ENCODE data around the gene SOD3. TPM values are rescaled to one million over a fixed set of nuclear protein-coding genes. Genes with fewer than 3 reads are reported as not detected.

Gene SOD3
- total RNA-seq: not detected
- not detected for polyA plus RNA-seq

GRCh38 chr4:24794916-24795665 is at the start of gene SOD3:
Gene SOD3, plus strand, starts transcription at chr4:24795573. Its CDS starts 3,949 bp downstream, at chr4:24799522.
- H3K9me3 ChIP-seq (ENCODE audit: control insufficient read depth in 2 of 2, low read length in 2 of 2): no peaks in the 10 kb centered on the region
- Mint-ChIP-seq H3K4me3 (no peak within 1 kb of the TSS), H3K27me3 (peaks cover 25% of the 10 kb centered on the region)

GRCh38 chr4:24747234-24747975 is 48.0 kb upstream of the SOD3 start:
- no peak overlapping the region for H3K27ac Mint-ChIP-seq
- no peaks in the 10 kb centered on the region for H3K4me1 ChIP-seq (ENCODE audit: control insufficient read depth, insufficient read depth, low read length, poor library complexity, severe bottlenecking)
- no peak for ATAC-seq (ENCODE audit: low read depth in 2 of 2)

More at GRCh38 chr4:24794916-24795665, at the start of gene SOD3:
- no peaks in the 10 kb centered on the region for H3K27me3 ChIP-seq (ENCODE audit: control insufficient read depth, insufficient read depth, low read length)
- DNase-seq (no peak), ATAC-seq (ENCODE audit: low read depth in 2 of 2) (no peak)
- H3K4me1 Mint-ChIP-seq: no peaks in the 10 kb centered on the region
- no peak within 1 kb of the TSS for H3K27ac ChIP-seq (ENCODE audit: insufficient read depth, low read length, poor library complexity, severe bottlenecking)
- no peak within 1 kb of the TSS for H3K27ac Mint-ChIP-seq
- no peaks in the 10 kb centered on the region for H3K36me3 Mint-ChIP-seq
- H3K36me3 ChIP-seq (ENCODE audit: control insufficient read depth, insufficient read depth, low read length): no peaks in the 10 kb centered on the region
- H3K4me1 ChIP-seq (ENCODE audit: control insufficient read depth, insufficient read depth, low read length, poor library complexity, severe bottlenecking): no peaks in the 10 kb centered on the region
- H3K4me3 ChIP-seq (ENCODE audit: low read depth, low read length): no peak within 1 kb of the TSS
- H3K9me3 Mint-ChIP-seq: peaks cover 0 to 14% (median 0%) of the 10 kb centered on the region in 7 donors

GRCh38 chr4:24748023-24748422 is 47.4 kb upstream of the SOD3 start:
- H3K9me3 Mint-ChIP-seq: peaks cover 0 to 7% (median 0%) of the 10 kb centered on the region in 7 donors
- H3K36me3 Mint-ChIP-seq: peaks cover 3% of the 10 kb centered on the region
- ATAC-seq (ENCODE audit: low read depth in 2 of 2): no peak
- peaks cover 4% of the 10 kb centered on the region for H3K27me3 Mint-ChIP-seq
- no peaks in the 10 kb centered on the region for H3K4me1 Mint-ChIP-seq
- H3K27ac ChIP-seq (ENCODE audit: insufficient read depth, low read length, poor library complexity, severe bottlenecking): no peak overlapping the region
- no peaks in the 10 kb centered on the region for H3K9me3 ChIP-seq (ENCODE audit: control insufficient read depth in 2 of 2, low read length in 2 of 2)
- no peak overlapping the region for H3K4me3 Mint-ChIP-seq
- no peak overlapping the region for H3K27ac Mint-ChIP-seq
- H3K4me1 ChIP-seq (ENCODE audit: control insufficient read depth, insufficient read depth, low read length, poor library complexity, severe bottlenecking): no peaks in the 10 kb centered on the region
- no peak overlapping the region for H3K4me3 ChIP-seq (ENCODE audit: low read depth, low read length)
- DNase-seq: no peak
- no peaks in the 10 kb centered on the region for H3K36me3 ChIP-seq (ENCODE audit: control insufficient read depth, insufficient read depth, low read length)
- H3K27me3 ChIP-seq (ENCODE audit: control insufficient read depth, insufficient read depth, low read length): no peaks in the 10 kb centered on the region

More at GRCh38 chr4:24747234-24747975, 48.0 kb upstream of the SOD3 start:
- peaks cover 4% of the 10 kb centered on the region for H3K27me3 Mint-ChIP-seq
- DNase-seq: no peak
- H3K9me3 ChIP-seq (ENCODE audit: control insufficient read depth in 2 of 2, low read length in 2 of 2): no peaks in the 10 kb centered on the region
- H3K27me3 ChIP-seq (ENCODE audit: control insufficient read depth, insufficient read depth, low read length): no peaks in the 10 kb centered on the region
- H3K36me3 Mint-ChIP-seq: peaks cover 3% of the 10 kb centered on the region
- no peak overlapping the region for H3K4me3 Mint-ChIP-seq
- no peak overlapping the region for H3K27ac ChIP-seq (ENCODE audit: insufficient read depth, low read length, poor library complexity, severe bottlenecking)
- peaks cover 0 to 9% (median 0%) of the 10 kb centered on the region in 7 donors for H3K9me3 Mint-ChIP-seq
- H3K36me3 ChIP-seq (ENCODE audit: control insufficient read depth, insufficient read depth, low read length): no peaks in the 10 kb centered on the region
- no peak overlapping the region for H3K4me3 ChIP-seq (ENCODE audit: low read depth, low read length)
- no peaks in the 10 kb centered on the region for H3K4me1 Mint-ChIP-seq

GRCh38 chr4:24748758-24749350 is 46.5 kb upstream of the SOD3 start:
- Histone ChIP-seq H3K4me3 (ENCODE audit: low read depth, low read length) (no peak overlapping the region), H3K9me3 (ENCODE audit: control insufficient read depth in 2 of 2, low read length in 2 of 2) (no peaks in the 10 kb centered on the region), H3K4me1 (ENCODE audit: control insufficient read depth, insufficient read depth, low read length, poor library complexity, severe bottlenecking) (no peaks in the 10 kb centered on the region), H3K36me3 (ENCODE audit: control insufficient read depth, insufficient read depth, low read length) (no peaks in the 10 kb centered on the region), H3K27me3 (ENCODE audit: control insufficient read depth, insufficient read depth, low read length) (no peaks in the 10 kb centered on the region), H3K27ac (ENCODE audit: insufficient read depth, low read length, poor library complexity, severe bottlenecking) (no peak overlapping the region)
- no peak overlapping the region for H3K4me3 Mint-ChIP-seq
- H3K27me3 Mint-ChIP-seq: peaks cover 3% of the 10 kb centered on the region
- peaks cover 3% of the 10 kb centered on the region for H3K36me3 Mint-ChIP-seq
- H3K27ac Mint-ChIP-seq: no peak overlapping the region
- no peak for DNase-seq
- peaks cover 0 to 8% (median 0%) of the 10 kb centered on the region in 7 donors for H3K9me3 Mint-ChIP-seq
- no peaks in the 10 kb centered on the region for H3K4me1 Mint-ChIP-seq
- no peak for ATAC-seq (ENCODE audit: low read depth in 2 of 2)

GRCh38 chr4:24750106-24750505 is 45.3 kb upstream of the SOD3 start:
- Mint-ChIP-seq H3K4me1 (no peaks in the 10 kb centered on the region), H3K36me3 (peaks cover 3% of the 10 kb centered on the region), H3K27me3 (no peaks in the 10 kb centered on the region)

GRCh38 chr4:24751926-24752539 is 43.3 kb upstream of the SOD3 start:
- H3K4me1 Mint-ChIP-seq: no peaks in the 10 kb centered on the region

More at GRCh38 chr4:24750106-24750505, 45.3 kb upstream of the SOD3 start:
- Mint-ChIP-seq H3K4me3 (no peak overlapping the region), H3K9me3 (peaks cover 0 to 8% (median 0%) of the 10 kb centered on the region in 7 donors), H3K27ac (no peak overlapping the region)
- Histone ChIP-seq H3K4me3 (ENCODE audit: low read depth, low read length) (no peak overlapping the region), H3K4me1 (ENCODE audit: control insufficient read depth, insufficient read depth, low read length, poor library complexity, severe bottlenecking) (no peaks in the 10 kb centered on the region), H3K27ac (ENCODE audit: insufficient read depth, low read length, poor library complexity, severe bottlenecking) (no peak overlapping the region), H3K36me3 (ENCODE audit: control insufficient read depth, insufficient read depth, low read length) (no peaks in the 10 kb centered on the region), H3K9me3 (ENCODE audit: control insufficient read depth in 2 of 2, low read length in 2 of 2) (no peaks in the 10 kb centered on the region), H3K27me3 (ENCODE audit: control insufficient read depth, insufficient read depth, low read length) (no peaks in the 10 kb centered on the region)
- DNase-seq (no peak), ATAC-seq (ENCODE audit: low read depth in 2 of 2) (no peak)

GRCh38 chr4:24753519-24753918 is 41.9 kb upstream of the SOD3 start:
- no peaks in the 10 kb centered on the region for H3K4me1 ChIP-seq (ENCODE audit: control insufficient read depth, insufficient read depth, low read length, poor library complexity, severe bottlenecking)
- Mint-ChIP-seq H3K9me3 (peaks cover 2 to 17% (median 7%) of the 10 kb centered on the region in 7 donors), H3K36me3 (peaks cover 3% of the 10 kb centered on the region), H3K4me1 (no peaks in the 10 kb centered on the region), H3K4me3 (no peak overlapping the region), H3K27me3 (peaks cover 4% of the 10 kb centered on the region), H3K27ac (no peak overlapping the region)
- DNase-seq (no peak), ATAC-seq (ENCODE audit: low read depth in 2 of 2) (no peak)
- H3K9me3 ChIP-seq (ENCODE audit: control insufficient read depth in 2 of 2, low read length in 2 of 2): peaks cover 6 to 11% of the 10 kb centered on the region in 2 experiments
- H3K36me3 ChIP-seq (ENCODE audit: control insufficient read depth, insufficient read depth, low read length): no peaks in the 10 kb centered on the region
- H3K27me3 ChIP-seq (ENCODE audit: control insufficient read depth, insufficient read depth, low read length): no peaks in the 10 kb centered on the region
- H3K27ac ChIP-seq (ENCODE audit: insufficient read depth, low read length, poor library complexity, severe bottlenecking): no peak overlapping the region
- no peak overlapping the region for H3K4me3 ChIP-seq (ENCODE audit: low read depth, low read length)

More at GRCh38 chr4:24751926-24752539, 43.3 kb upstream of the SOD3 start:
- Histone ChIP-seq H3K4me3 (ENCODE audit: low read depth, low read length) (no peak overlapping the region), H3K9me3 (ENCODE audit: control insufficient read depth in 2 of 2, low read length in 2 of 2) (peaks cover 4 to 5% of the 10 kb centered on the region in 2 experiments), H3K36me3 (ENCODE audit: control insufficient read depth, insufficient read depth, low read length) (no peaks in the 10 kb centered on the region), H3K27me3 (ENCODE audit: control insufficient read depth, insufficient read depth, low read length) (no peaks in the 10 kb centered on the region), H3K27ac (ENCODE audit: insufficient read depth, low read length, poor library complexity, severe bottlenecking) (no peak overlapping the region), H3K4me1 (ENCODE audit: control insufficient read depth, insufficient read depth, low read length, poor library complexity, severe bottlenecking) (no peaks in the 10 kb centered on the region)
- Mint-ChIP-seq H3K27ac (no peak overlapping the region), H3K27me3 (peaks cover 4% of the 10 kb centered on the region), H3K9me3 (peaks cover 2 to 11% (median 8%) of the 10 kb centered on the region in 7 donors), H3K36me3 (peaks cover 3% of the 10 kb centered on the region), H3K4me3 (no peak overlapping the region)
- DNase-seq: no peak
- ATAC-seq (ENCODE audit: low read depth in 2 of 2): no peak

Measured in CD4-positive, CD25-positive, alpha-beta regulatory T cell (primary cell).